Endodermal cell (in vitro differentiated cells): Measurements from ENCODE around the gene ATXN1L. TPM values are rescaled to one million over a fixed set of nuclear protein-coding genes. Genes with fewer than 3 reads are reported as not detected.
"Not testable (repeated sequence)": the region's sequence is repeated elsewhere in the genome, so short reads cannot be mapped to it uniquely, and the experiment has no call there.

Experiments used
- DNase-seq: peaks from one replicate; pipeline ENCODE4 v3.0.0-alpha.2; 2017
- H3K27ac ChIP-seq: 2 replicates; pipeline ENCODE4 v1.5.1; 2013; ENCODE audit warnings: mild to moderate bottlenecking, low read depth, low read length, moderate library complexity
- H3K27me3 ChIP-seq: 2 replicates; pipeline ENCODE4 v1.6.1; 2013; ENCODE audit warnings: mild to moderate bottlenecking, low read length, moderate library complexity; ENCODE audit not compliant: insufficient read depth, control insufficient read depth, poor library complexity, severe bottlenecking
- H3K36me3 ChIP-seq: 2 replicates; pipeline ENCODE4 v1.7.0; 2013; ENCODE audit warnings: mild to moderate bottlenecking, low read length, moderate library complexity; ENCODE audit not compliant: control insufficient read depth, insufficient read depth
- H3K4me1 ChIP-seq: one replicate; pipeline ENCODE4 v1.7.0; 2013; ENCODE audit warnings: low read length; ENCODE audit not compliant: control insufficient read depth, insufficient read depth
- H3K4me3 ChIP-seq: 2 replicates; pipeline ENCODE4 v1.5.1; 2013; ENCODE audit warnings: mild to moderate bottlenecking, low read length, moderate library complexity
- H3K9ac ChIP-seq: 2 replicates; pipeline ENCODE4 v1.6.1; 2013; ENCODE audit warnings: mild to moderate bottlenecking, low read length, moderate library complexity; ENCODE audit not compliant: poor library complexity, severe bottlenecking; ENCODE audit errors: extremely low read depth
- H3K9me3 ChIP-seq: 2 replicates; pipeline ENCODE4 v1.6.1; 2013; ENCODE audit warnings: mild to moderate bottlenecking, low read length, moderate library complexity; ENCODE audit not compliant: control insufficient read depth
- H3K27ac Mint-ChIP-seq: 2 replicates; pipeline ENCODE4 v1.8.0; 2020; ENCODE audit warnings: mixed read lengths
- H3K27me3 Mint-ChIP-seq: 2 replicates; pipeline ENCODE4 v1.8.0; 2021; ENCODE audit warnings: mild to moderate bottlenecking, mixed read lengths; ENCODE audit not compliant: insufficient read depth
- H3K36me3 Mint-ChIP-seq: 2 replicates; pipeline ENCODE4 v1.8.0; 2020; ENCODE audit warnings: low read depth, mixed read lengths
- H3K4me1 Mint-ChIP-seq: 2 replicates; pipeline ENCODE4 v1.8.0; 2020; ENCODE audit warnings: mixed read lengths
- H3K4me3 Mint-ChIP-seq: 2 replicates; pipeline ENCODE4 v1.8.0; 2020; ENCODE audit warnings: mild to moderate bottlenecking, moderate library complexity, mixed read lengths
- H3K9me3 Mint-ChIP-seq: 2 replicates; pipeline ENCODE4 v1.8.0; 2020; ENCODE audit warnings: mild to moderate bottlenecking, mixed read lengths
- WGBS, 2 experiments: methylation state at CpG; one replicate each; pipeline versions ENCODE4 v1.1.5 to v1.1.7; 2013; ENCODE audit warnings: missing lambda C conversion rate in 2 of 2, mixed read lengths in 1 of 2; ENCODE audit not compliant: insufficient coverage in 1 of 2, insufficient read length in 1 of 2; 5-methylcytosine and 5-hydroxymethylcytosine counted together
- total RNA-seq, 2 donors: library from RNA; stranded (reverse); fragmentation: NEBNext Ultra II Directional in 1 of 2; extraction: Animal tissue kit (Norgen Biotek cat#: 25700) in 1 of 2; gene quantifications; 2 replicates in 1 of 2; 3 replicates in 1 of 2; pipeline ENCODE4 v1.2.1, GENCODE V29; 2021
- TF ChIP-seq, protein P1 (sequence below): fragments of 200-600 bp; sonication (generic); conservative IDR thresholded peaks from 2 replicates; pipeline ENCODE4 v1.5.0; 2021; ENCODE audit warnings: antibody characterized with exemption, mild to moderate bottlenecking

ATXN1L gene
- total RNA-seq, 2 donors from 2014 or later, result 28.9 to 30.7 TPM

DNA sequence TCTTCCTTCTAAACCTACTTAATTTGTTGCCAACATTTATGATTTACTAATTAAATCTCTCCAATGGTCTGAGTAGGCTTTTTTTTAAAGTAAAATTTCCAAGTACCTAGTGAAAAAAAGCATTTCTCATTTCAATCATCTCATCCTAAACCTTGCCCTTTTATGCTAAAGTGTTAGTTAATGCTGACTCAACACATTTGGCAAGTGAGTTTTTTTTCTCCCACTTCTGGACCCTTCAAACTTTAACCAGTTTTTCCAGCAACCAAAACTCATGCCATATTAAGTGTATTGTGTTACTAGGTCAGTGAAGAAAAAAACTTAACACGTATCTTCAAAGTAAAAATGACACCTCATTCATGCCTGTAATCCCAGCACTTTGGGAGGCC lies 42.5 kb upstream of the ATXN1L start:
- H3K4me1 Mint-ChIP-seq, result peaks cover 6% of the 10 kb centered on the region
- TF ChIP-seq, protein P1, sequence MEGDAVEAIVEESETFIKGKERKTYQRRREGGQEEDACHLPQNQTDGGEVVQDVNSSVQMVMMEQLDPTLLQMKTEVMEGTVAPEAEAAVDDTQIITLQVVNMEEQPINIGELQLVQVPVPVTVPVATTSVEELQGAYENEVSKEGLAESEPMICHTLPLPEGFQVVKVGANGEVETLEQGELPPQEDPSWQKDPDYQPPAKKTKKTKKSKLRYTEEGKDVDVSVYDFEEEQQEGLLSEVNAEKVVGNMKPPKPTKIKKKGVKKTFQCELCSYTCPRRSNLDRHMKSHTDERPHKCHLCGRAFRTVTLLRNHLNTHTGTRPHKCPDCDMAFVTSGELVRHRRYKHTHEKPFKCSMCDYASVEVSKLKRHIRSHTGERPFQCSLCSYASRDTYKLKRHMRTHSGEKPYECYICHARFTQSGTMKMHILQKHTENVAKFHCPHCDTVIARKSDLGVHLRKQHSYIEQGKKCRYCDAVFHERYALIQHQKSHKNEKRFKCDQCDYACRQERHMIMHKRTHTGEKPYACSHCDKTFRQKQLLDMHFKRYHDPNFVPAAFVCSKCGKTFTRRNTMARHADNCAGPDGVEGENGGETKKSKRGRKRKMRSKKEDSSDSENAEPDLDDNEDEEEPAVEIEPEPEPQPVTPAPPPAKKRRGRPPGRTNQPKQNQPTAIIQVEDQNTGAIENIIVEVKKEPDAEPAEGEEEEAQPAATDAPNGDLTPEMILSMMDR, result no peak
- H3K9me3 Mint-ChIP-seq, result no peaks in the 10 kb centered on the region
- H3K4me3 Mint-ChIP-seq, result no peak overlapping the region
- Histone ChIP-seq H3K27ac (no peak overlapping the region), H3K27me3 (no peaks in the 10 kb centered on the region), H3K9me3 (no peaks in the 10 kb centered on the region), H3K36me3 (peaks cover 40% of the 10 kb centered on the region), H3K9ac (no peak overlapping the region), H3K4me3 (no peak overlapping the region), H3K4me1 (no peaks in the 10 kb centered on the region)
- 95 to 100% methylated on average over 1 of the region's 1 CpG for WGBS, 2 experiments
- DNase-seq, result no peak
- peaks cover 22% of the 10 kb centered on the region for H3K36me3 Mint-ChIP-seq
- H3K27ac Mint-ChIP-seq, result peak overlapping the region; percentile 32
- H3K27me3 Mint-ChIP-seq, result no peaks in the 10 kb centered on the region

DNA sequence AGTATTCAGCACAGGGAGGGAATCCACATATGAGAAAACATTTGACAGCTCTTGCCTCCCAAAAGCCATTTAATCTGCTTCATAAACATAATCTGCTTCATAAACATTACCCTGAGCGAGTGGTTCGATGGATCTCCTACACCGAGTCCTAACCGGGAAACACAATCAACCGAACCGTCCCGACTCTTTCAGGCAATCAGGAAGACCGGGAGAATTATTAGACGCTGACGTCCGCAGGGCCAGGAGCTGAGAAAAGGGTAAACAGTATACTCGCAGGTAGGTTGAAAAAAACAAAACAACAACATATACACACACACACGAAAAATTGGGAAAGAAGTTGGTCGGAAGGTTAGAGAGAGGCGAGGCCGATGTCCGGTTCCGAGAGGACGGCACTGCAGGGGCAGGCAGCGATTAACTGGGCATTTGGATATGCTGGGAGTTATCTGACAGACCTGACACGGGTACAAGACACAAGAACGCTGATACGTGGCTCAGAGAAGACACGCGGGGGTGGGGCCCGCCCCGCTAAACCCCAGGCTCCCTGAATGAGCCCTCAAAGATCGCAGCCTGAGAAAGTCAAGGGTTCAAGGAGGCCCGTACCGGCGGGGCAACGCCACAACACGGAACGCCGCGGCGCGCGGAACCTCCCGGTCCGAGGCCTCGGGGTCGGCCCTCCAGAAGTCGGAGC lies 37.7 kb upstream of the ATXN1L start:
- peaks cover 12% of the 10 kb centered on the region for H3K36me3 Mint-ChIP-seq
- H3K27ac ChIP-seq, result peak overlapping the region; percentile 96

DNA sequence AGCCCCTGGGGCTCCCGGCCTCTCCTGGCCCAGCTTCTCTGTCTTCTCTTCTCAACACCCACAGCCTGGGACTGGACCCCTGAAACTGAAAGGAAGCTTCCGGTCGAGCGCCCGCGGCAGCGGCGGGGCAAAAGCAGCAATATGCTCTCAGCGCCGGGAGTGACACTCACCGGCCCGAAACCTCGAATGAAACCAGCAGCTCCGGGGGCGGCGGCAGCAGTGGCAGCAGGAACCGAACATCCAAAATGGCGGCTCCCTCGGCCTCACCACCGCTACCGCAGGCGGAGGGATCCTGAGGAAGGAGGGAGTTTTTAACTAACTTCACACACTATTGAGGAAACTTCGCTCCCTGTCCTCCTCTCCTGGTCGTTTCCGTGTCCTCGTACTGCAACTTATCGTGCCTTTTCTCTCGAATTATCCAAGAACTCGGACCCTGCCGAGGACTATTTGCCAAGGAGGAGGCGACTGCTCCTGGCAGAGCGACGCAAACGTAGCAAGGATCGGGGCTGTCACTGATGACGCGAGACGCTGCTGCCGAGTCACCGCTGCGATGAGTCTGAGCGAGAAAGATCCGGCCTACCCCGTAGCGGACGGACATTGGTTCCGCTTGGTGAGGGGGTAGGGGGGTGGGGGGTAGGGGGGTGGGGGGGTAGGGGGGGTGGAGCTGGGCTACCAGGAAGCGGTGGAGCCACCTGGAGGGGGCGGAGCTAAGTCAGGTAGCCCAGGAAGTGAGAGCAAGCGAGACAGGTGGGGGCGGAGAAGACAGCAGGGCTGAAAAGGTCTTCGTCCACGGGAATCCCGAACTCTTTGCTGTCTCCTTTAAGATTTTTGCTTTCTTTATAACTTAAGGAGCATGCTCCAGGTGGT lies 37.0 kb upstream of the ATXN1L start, which contains the start of gene AP1G1:
Gene AP1G1, minus strand, starts transcription at position 242 of the 867 bp plus-strand sequence. CDS start 19,355 bp downstream, outside the sequence.
- Histone ChIP-seq H3K9me3 (no peaks in the 10 kb centered on the region), H3K9ac (peak within 1 kb of the TSS; percentile 100), H3K27ac (peak within 1 kb of the TSS; percentile 96), H3K4me1 (no peaks in the 10 kb centered on the region), H3K36me3 (peaks cover 22% of the 10 kb centered on the region), H3K4me3 (peak within 1 kb of the TSS; percentile 99), H3K27me3 (no peaks in the 10 kb centered on the region)
- peaks cover 9% of the 10 kb centered on the region for H3K4me1 Mint-ChIP-seq
- H3K9me3 Mint-ChIP-seq, result no peaks in the 10 kb centered on the region
- H3K27me3 Mint-ChIP-seq, result no peaks in the 10 kb centered on the region
- WGBS, 2 experiments, result 0 to 8% methylated on average over 4 to 48 of the region's 54 CpGs
- peak within 1 kb of the TSS; percentile 100 for H3K27ac Mint-ChIP-seq
- peaks cover 7% of the 10 kb centered on the region for H3K36me3 Mint-ChIP-seq
- TF ChIP-seq, protein P1, result no peak
- peak within 1 kb of the TSS; percentile 89 for H3K4me3 Mint-ChIP-seq
- DNase-seq, result peak; percentile 98

More for the DNA sequence above, 37.7 kb upstream of the ATXN1L start:
- H3K4me3 Mint-ChIP-seq, result peak overlapping the region; percentile 89
- WGBS, 2 experiments, result 1 to 2% methylated on average over 24 to 39 of the region's 44 CpGs
- H3K27ac Mint-ChIP-seq, result peak overlapping the region; percentile 100
- no peaks in the 10 kb centered on the region for H3K9me3 Mint-ChIP-seq
- TF ChIP-seq, protein P1, result no peak
- Histone ChIP-seq H3K9me3 (no peaks in the 10 kb centered on the region), H3K9ac (peak overlapping the region; percentile 100), H3K27me3 (no peaks in the 10 kb centered on the region), H3K4me1 (no peaks in the 10 kb centered on the region), H3K4me3 (peak overlapping the region; percentile 99), H3K36me3 (peaks cover 22% of the 10 kb centered on the region)
- peaks cover 9% of the 10 kb centered on the region for H3K4me1 Mint-ChIP-seq
- peak; percentile 47 for DNase-seq
- H3K27me3 Mint-ChIP-seq, result no peaks in the 10 kb centered on the region

DNA sequence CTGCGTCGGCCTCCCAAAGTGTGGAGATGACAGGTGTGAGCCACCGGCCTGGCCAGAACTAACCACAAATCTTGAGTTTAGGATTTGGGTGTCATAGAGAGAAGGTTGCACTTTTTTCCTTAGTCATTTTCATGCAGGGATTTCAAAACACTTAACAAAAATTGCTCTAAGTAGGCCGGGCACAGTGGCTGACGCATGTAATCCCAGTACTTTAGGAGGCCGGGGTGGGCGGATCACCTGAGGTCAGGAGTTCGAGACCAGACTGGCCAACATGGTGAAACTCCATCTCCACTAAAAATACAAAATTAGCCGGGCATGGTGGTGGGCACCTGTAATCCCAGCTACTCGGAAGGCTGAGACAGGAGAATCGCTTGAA lies 35.6 kb upstream of the ATXN1L start:
- not testable (repeated sequence) for H3K27ac ChIP-seq, H3K9me3 Mint-ChIP-seq, H3K27me3 Mint-ChIP-seq, H3K9me3 ChIP-seq, H3K4me1 ChIP-seq, H3K9ac ChIP-seq, H3K27me3 ChIP-seq, H3K4me3 ChIP-seq, H3K36me3 Mint-ChIP-seq, DNase-seq, H3K4me1 Mint-ChIP-seq
- H3K36me3 ChIP-seq, result peaks cover 16% of the 10 kb centered on the region
- Mint-ChIP-seq H3K4me3 (peak overlapping the region; percentile 89), H3K27ac (peak overlapping the region; percentile 96)
- WGBS, 2 experiments, result 92 to 95% methylated on average over 11 of the region's 11 CpGs
